Fibroblast of lung (primary cell): ENCODE data around the gene EZR. TPM values are rescaled to one million over a fixed set of nuclear protein-coding genes. Genes with fewer than 3 reads are reported as not detected.

ENCODE experiments used
- DNase-seq, 2 donors: peaks; one replicate each; pipeline versions ENCODE4 v3.0.0 to v3.0.0-alpha.2; 2010; ENCODE audit warnings: low read depth in 2 of 2
- H2AFZ ChIP-seq: 2 replicates; pipeline ENCODE4 v1.5.1; 2012; ENCODE audit warnings: low read length, control low read depth, inconsistent platforms
- H3K27ac ChIP-seq: 2 replicates; pipeline ENCODE4 v1.5.1; 2011; ENCODE audit warnings: low read length, control low read depth; ENCODE audit not compliant: insufficient read depth
- H3K27me3 ChIP-seq: 2 replicates; pipeline ENCODE4 v1.5.1; 2011; ENCODE audit warnings: mild to moderate bottlenecking, low read length; ENCODE audit not compliant: control insufficient read depth, insufficient read depth
- H3K36me3 ChIP-seq: 2 replicates; pipeline ENCODE4 v1.5.1; 2011; ENCODE audit warnings: low read length; ENCODE audit not compliant: control insufficient read depth, insufficient read depth
- H3K4me1 ChIP-seq: 2 replicates; pipeline ENCODE4 v1.5.1; 2011; ENCODE audit warnings: low read length; ENCODE audit not compliant: control insufficient read depth, insufficient read depth; ENCODE audit errors: extremely low read depth
- H3K4me2 ChIP-seq: 2 replicates; pipeline ENCODE4 v1.5.1; 2011; ENCODE audit warnings: low read length, control low read depth; ENCODE audit not compliant: insufficient read depth; ENCODE audit errors: extremely low read depth
- H3K4me3 ChIP-seq, 4 experiments: fragments of 200-600 bp in 1 of 4; sonication (generic) in 1 of 4; replicated peaks in 1 of 4; 2 replicates each; pipeline ENCODE4 v1.5.1; 2011 to 2016; ENCODE audit warnings: low read length in 4 of 4, low read depth in 3 of 4, mild to moderate bottlenecking in 3 of 4, control low read depth in 2 of 4, inconsistent platforms in 1 of 4, mixed read lengths in 1 of 4; ENCODE audit not compliant: insufficient read depth in 1 of 4; ENCODE audit errors: control extremely low read depth in 1 of 4
- H3K79me2 ChIP-seq: 2 replicates; pipeline ENCODE4 v1.5.1; 2012; ENCODE audit warnings: mild to moderate bottlenecking, low read length, inconsistent platforms; ENCODE audit not compliant: control insufficient read depth, insufficient read depth
- H3K9ac ChIP-seq: 2 replicates; pipeline ENCODE4 v1.5.1; 2011; ENCODE audit warnings: mild to moderate bottlenecking, low read length, control low read depth; ENCODE audit not compliant: insufficient read depth
- H3K9me3 ChIP-seq: 2 replicates; pipeline ENCODE4 v1.5.1; 2012; ENCODE audit warnings: low read depth, low read length; ENCODE audit not compliant: control insufficient read depth, insufficient read depth
- H4K20me1 ChIP-seq: 2 replicates; pipeline ENCODE4 v1.5.1; 2011; ENCODE audit warnings: low read length; ENCODE audit not compliant: control insufficient read depth, insufficient read depth; ENCODE audit errors: extremely low read depth
- CTCF ChIP-seq, 2 donors: IDR thresholded peaks in 1 of 2; conservative IDR thresholded peaks in 1 of 2; 1 replicate in 1 of 2; 2 replicates in 1 of 2; pipeline ENCODE4 v1.5.1; 2011 to 2012; ENCODE audit warnings: low read length in 2 of 2, control low read depth in 1 of 2, inconsistent platforms in 1 of 2, low read depth in 1 of 2, mild to moderate bottlenecking in 1 of 2
- EZH2 ChIP-seq: IDR thresholded peaks from 2 replicates; pipeline ENCODE4 v1.5.1; 2012; ENCODE audit warnings: low read length, control low read depth, mild to moderate bottlenecking; ENCODE audit errors: missing control alignments
- polyA plus RNA-seq, 2 donors: library from polyadenylated mRNA; depleted of rRNA in 1 of 2; stranded (reverse) in 1 of 2; unstranded in 1 of 2; fragments of >200 nt; gene quantifications; 2 replicates each; pipeline ENCODE4 v1.2.1, GENCODE V29; 2011 to 2012; ENCODE audit warnings: missing spikeins in 1 of 2
- total RNA-seq: library from RNA; depleted of rRNA; stranded (reverse); fragments of >200 nt; gene quantifications from 2 replicates; pipeline ENCODE4 v1.2.1, GENCODE V29; 2014

The EZR gene
- total and polyA plus RNA-seq, 2 donors (not counting 1 experiment from before 2014, with no cell fraction given): 89.0 to 132 TPM

- H3K4me3 ChIP-seq: no peak overlapping the region
- H4K20me1 ChIP-seq: no peaks in the 10 kb centered on the region
- H3K4me2 ChIP-seq: no peak overlapping the region
- no peak overlapping the region for H2AFZ ChIP-seq
- H3K9me3 ChIP-seq: no peaks in the 10 kb centered on the region
- H3K27me3 ChIP-seq: no peaks in the 10 kb centered on the region
- no peak overlapping the region for H3K9ac ChIP-seq
- H3K27ac ChIP-seq: no peak overlapping the region
- H3K79me2 ChIP-seq: no peaks in the 10 kb centered on the region
- peak; percentile 18 to 24 for DNase-seq
- peaks cover 1% of the 10 kb centered on the region for H3K36me3 ChIP-seq
- H3K4me1 ChIP-seq: no peaks in the 10 kb centered on the region
- no peak for TF ChIP-seq EZH2
- TF ChIP-seq CTCF (conservative IDR thresholded peaks at IDR 0.05 in 1 of 2, IDR thresholded peaks at IDR 0.05 in 1 of 2; ENCODE audit: low read depth in 1 of 2, low read length in 2 of 2): no peak
These were observed 60.7 kb downstream of the EZR start for GRCh38 chr6:158758451-158758860.

GRCh38 chr6:158757753-158758090, 61.4 kb downstream of the EZR start:
- Histone ChIP-seq H3K4me2 (no peak overlapping the region), H3K79me2 (no peaks in the 10 kb centered on the region), H3K4me3 (no peak overlapping the region), H3K9ac (no peak overlapping the region), H3K27ac (no peak overlapping the region), H4K20me1 (no peaks in the 10 kb centered on the region), H3K27me3 (no peaks in the 10 kb centered on the region), H3K36me3 (no peaks in the 10 kb centered on the region), H3K9me3 (no peaks in the 10 kb centered on the region), H2AFZ (no peak overlapping the region), H3K4me1 (no peaks in the 10 kb centered on the region)
- TF ChIP-seq CTCF (conservative IDR thresholded peaks at IDR 0.05 in 1 of 2, IDR thresholded peaks at IDR 0.05 in 1 of 2; ENCODE audit: low read depth in 1 of 2, low read length in 2 of 2): no peak
- TF ChIP-seq EZH2: no peak
- no peak for DNase-seq

DNA sequence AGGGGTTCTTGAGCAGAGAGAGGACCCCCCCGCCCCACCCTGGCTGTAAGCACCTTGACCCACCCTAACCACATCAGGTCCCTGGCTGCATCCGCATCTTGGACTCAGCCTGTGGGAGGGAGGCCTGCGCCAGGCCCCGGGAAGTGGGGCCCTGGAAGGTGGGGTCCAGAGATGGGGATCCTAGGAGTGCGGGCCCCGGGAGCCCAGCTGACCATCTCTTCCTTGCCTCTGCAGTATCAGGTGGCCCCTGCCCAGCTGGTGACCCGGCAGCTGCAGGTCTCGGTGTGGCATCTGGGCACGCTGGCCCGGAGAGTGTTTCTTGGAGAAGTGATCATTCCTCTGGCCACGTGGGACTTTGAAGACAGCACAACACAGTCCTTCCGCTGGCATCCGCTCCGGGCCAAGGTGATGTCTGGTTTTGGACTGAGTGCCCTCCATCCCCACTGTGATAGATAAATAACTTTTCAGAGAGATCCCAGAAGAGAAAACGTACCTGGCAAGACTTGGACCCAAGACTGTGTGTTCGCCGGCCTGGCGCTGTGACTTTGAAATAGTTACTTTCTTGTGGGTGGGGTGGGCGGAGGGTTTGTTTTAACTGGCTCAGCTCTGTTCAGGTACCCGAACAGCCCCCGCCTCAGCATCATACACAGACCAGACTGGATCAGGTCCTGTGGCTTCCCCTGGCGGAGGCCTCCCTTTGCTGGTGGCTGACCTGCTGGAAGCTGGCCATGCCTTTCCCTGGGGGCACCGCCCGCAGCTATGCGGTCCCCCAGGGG, 62.0 kb downstream of the EZR start:
- no peaks in the 10 kb centered on the region for H3K9me3 ChIP-seq
- H3K4me3 ChIP-seq: no peak overlapping the region
- H3K4me1 ChIP-seq: no peaks in the 10 kb centered on the region
- no peak overlapping the region for H3K4me2 ChIP-seq
- H3K27me3 ChIP-seq: no peaks in the 10 kb centered on the region
- no peaks in the 10 kb centered on the region for H3K36me3 ChIP-seq
- no peak overlapping the region for H3K27ac ChIP-seq
- no peaks in the 10 kb centered on the region for H3K79me2 ChIP-seq
- TF ChIP-seq EZH2: no peak
- TF ChIP-seq CTCF (conservative IDR thresholded peaks at IDR 0.05 in 1 of 2, IDR thresholded peaks at IDR 0.05 in 1 of 2; ENCODE audit: low read depth in 1 of 2, low read length in 2 of 2): no peak
- no peak for DNase-seq
- H2AFZ ChIP-seq: no peak overlapping the region
- H4K20me1 ChIP-seq: no peaks in the 10 kb centered on the region
- H3K9ac ChIP-seq: no peak overlapping the region
